ENCODE measurements around the gene FADS1.

The FADS1 gene

GRCh38 chr11:61834278-61835048 lies 17.7 kb upstream of the FADS1 start:
- TF ChIP-seq CTCF (conservative IDR thresholded peaks at IDR 0.05) (no peak), ZFX (IDR thresholded peaks at IDR 0.05) (no peak)
- peak overlapping the region; percentile 41 for H3K27ac ChIP-seq

GRCh38 chr11:61833926-61834277 lies 17.1 kb upstream of the FADS1 start:
- H3K27ac ChIP-seq: peak overlapping the region; percentile 41
- no peak for TF ChIP-seq ZFX (IDR thresholded peaks at IDR 0.05)
- no peak for TF ChIP-seq CTCF (conservative IDR thresholded peaks at IDR 0.05)

- H3K27ac ChIP-seq: peak overlapping the region; percentile 41
These were observed 16.7 kb upstream of the FADS1 start for GRCh38 chr11:61833471-61833870.

GRCh38 chr11:61832754-61833153 lies 16.0 kb upstream of the FADS1 start:
- H3K27ac ChIP-seq: peak overlapping the region; percentile 41
- no peak for TF ChIP-seq ZFX (IDR thresholded peaks at IDR 0.05)
- TF ChIP-seq CTCF (conservative IDR thresholded peaks at IDR 0.05): no peak

More at GRCh38 chr11:61833471-61833870, 16.7 kb upstream of the FADS1 start:
- TF ChIP-seq ZFX (IDR thresholded peaks at IDR 0.05) (no peak), CTCF (conservative IDR thresholded peaks at IDR 0.05) (no peak)

GRCh38 chr11:61832207-61832606 lies 15.4 kb upstream of the FADS1 start:
- peak overlapping the region; percentile 41 for H3K27ac ChIP-seq
- no peak for TF ChIP-seq CTCF (conservative IDR thresholded peaks at IDR 0.05)
- no peak for TF ChIP-seq ZFX (IDR thresholded peaks at IDR 0.05)

GRCh38 chr11:61830237-61831105 lies 13.7 kb upstream of the FADS1 start:
- no peak for TF ChIP-seq ZFX (IDR thresholded peaks at IDR 0.05)
- TF ChIP-seq CTCF (conservative IDR thresholded peaks at IDR 0.05): no peak

GRCh38 chr11:61829806-61830205 lies 13.0 kb upstream of the FADS1 start:
- H3K27ac ChIP-seq: peak overlapping the region; percentile 99
- TF ChIP-seq CTCF (conservative IDR thresholded peaks at IDR 0.05): no peak
- no peak for TF ChIP-seq ZFX (IDR thresholded peaks at IDR 0.05)

More at GRCh38 chr11:61830237-61831105, 13.7 kb upstream of the FADS1 start:
- H3K27ac ChIP-seq: peak overlapping the region; percentile 99
